ENCODE results near the gene TMEM135.
A peak's percentile ranks its signal among the peaks of the same experiment; 100 is the strongest.

The TMEM135 gene

GRCh38 chr11:87030458-87031054 is 7.2 kb upstream of the TMEM135 start:
- H3K36me3 Mint-ChIP-seq (ENCODE audit: low read depth), result no peaks in the 10 kb centered on the region
- H3K4me3 Mint-ChIP-seq, result no peak overlapping the region
- H3K4me1 Mint-ChIP-seq, result peaks cover 2% of the 10 kb centered on the region

GRCh38 chr11:87031433-87032170 is 6.1 kb upstream of the TMEM135 start:
- peaks cover under 1% of the 10 kb centered on the region for H3K9me3 Mint-ChIP-seq

More at GRCh38 chr11:87030458-87031054, 7.2 kb upstream of the TMEM135 start:
- no peak for TF ChIP-seq CTCF (IDR thresholded peaks at IDR 0.05)
- Mint-ChIP-seq H3K27ac (no peak overlapping the region), H3K9me3 (peaks cover 9% of the 10 kb centered on the region), H3K27me3 (ENCODE audit: low read depth, poor library complexity) (peaks cover 6% of the 10 kb centered on the region)
- no peak for DNase-seq

GRCh38 chr11:87033561-87033960 is 4.2 kb upstream of the TMEM135 start:
- Mint-ChIP-seq H3K4me3 (no peak overlapping the region), H3K27me3 (ENCODE audit: low read depth, poor library complexity) (peaks cover 2% of the 10 kb centered on the region), H3K36me3 (ENCODE audit: low read depth) (no peaks in the 10 kb centered on the region), H3K27ac (no peak overlapping the region), H3K9me3 (no peaks in the 10 kb centered on the region), H3K4me1 (peaks cover 23% of the 10 kb centered on the region)
- no peak for TF ChIP-seq CTCF (IDR thresholded peaks at IDR 0.05)
- DNase-seq, result no peak

More at GRCh38 chr11:87031433-87032170, 6.1 kb upstream of the TMEM135 start:
- TF ChIP-seq CTCF (IDR thresholded peaks at IDR 0.05), result no peak
- Mint-ChIP-seq H3K27me3 (ENCODE audit: low read depth, poor library complexity) (peaks cover 2% of the 10 kb centered on the region), H3K4me1 (peaks cover 13% of the 10 kb centered on the region), H3K36me3 (ENCODE audit: low read depth) (no peaks in the 10 kb centered on the region), H3K4me3 (no peak overlapping the region), H3K27ac (no peak overlapping the region)
- DNase-seq, result no peak

- H3K36me3 Mint-ChIP-seq (ENCODE audit: low read depth), result peaks cover 11% of the 10 kb centered on the region
- no peak overlapping the region for H3K27ac Mint-ChIP-seq
- peaks cover 1% of the 10 kb centered on the region for H3K9me3 Mint-ChIP-seq
- peaks cover 2% of the 10 kb centered on the region for H3K27me3 Mint-ChIP-seq (ENCODE audit: low read depth, poor library complexity)
- H3K4me3 Mint-ChIP-seq, result peak overlapping the region; percentile 21
- peaks cover 48% of the 10 kb centered on the region for H3K4me1 Mint-ChIP-seq
- TF ChIP-seq CTCF (IDR thresholded peaks at IDR 0.05), result no peak
- DNase-seq, result no peak
Observed at GRCh38 chr11:87035976-87036583, 1.7 kb upstream of the TMEM135 start.

GRCh38 chr11:87036756-87037449 is 831 bp upstream of the TMEM135 start:
- Mint-ChIP-seq H3K27me3 (ENCODE audit: low read depth, poor library complexity) (peaks cover 2% of the 10 kb centered on the region), H3K36me3 (ENCODE audit: low read depth) (peaks cover 19% of the 10 kb centered on the region), H3K9me3 (peaks cover 10% of the 10 kb centered on the region), H3K4me3 (peak overlapping the region; percentile 94), H3K4me1 (peaks cover 49% of the 10 kb centered on the region), H3K27ac (peak overlapping the region; percentile 8)
- DNase-seq, result no peak
- TF ChIP-seq CTCF (IDR thresholded peaks at IDR 0.05), result no peak
